HG03159 (cell line): ENCODE data around the gene CPEB2.
"Not testable (repeated sequence)": the region's sequence is repeated elsewhere in the genome, so short reads cannot be mapped to it uniquely, and the experiment has no call there.

Experiments
- ATAC-seq: cut with Tn5 transposase; IDR thresholded peaks from one replicate; pipeline ENCODE4 v1.9.1; 2021; ENCODE audit warnings: mild to moderate bottlenecking, moderate library complexity; ENCODE audit not compliant: unreplicated experiment

CPEB2 gene

GRCh38 chr4:15043226-15043625, 40.9 kb downstream of the CPEB2 start:
- ATAC-seq: no peak

DNA sequence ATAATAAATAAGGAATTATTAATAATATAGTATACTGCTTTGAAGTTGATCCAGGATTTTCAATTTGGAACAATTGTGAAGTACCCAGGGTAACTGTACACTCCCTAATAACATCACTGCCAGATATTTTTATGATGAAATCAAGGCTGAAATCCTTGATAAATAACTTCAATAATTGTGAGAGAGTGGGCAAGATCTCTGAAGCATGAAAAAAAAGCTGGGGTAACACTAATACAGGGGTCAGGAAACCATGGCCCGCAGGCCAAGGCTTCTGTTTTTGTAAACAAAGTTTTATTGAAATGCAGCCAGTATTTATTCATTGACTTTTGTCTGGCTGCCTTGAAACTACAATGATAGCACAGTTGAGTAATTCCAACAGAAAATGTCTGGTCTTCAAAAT, 41.6 kb downstream of the CPEB2 start:
- no peak for ATAC-seq

GRCh38 chr4:15054541-15054940, 52.3 kb downstream of the CPEB2 start:
- ATAC-seq: no peak

DNA sequence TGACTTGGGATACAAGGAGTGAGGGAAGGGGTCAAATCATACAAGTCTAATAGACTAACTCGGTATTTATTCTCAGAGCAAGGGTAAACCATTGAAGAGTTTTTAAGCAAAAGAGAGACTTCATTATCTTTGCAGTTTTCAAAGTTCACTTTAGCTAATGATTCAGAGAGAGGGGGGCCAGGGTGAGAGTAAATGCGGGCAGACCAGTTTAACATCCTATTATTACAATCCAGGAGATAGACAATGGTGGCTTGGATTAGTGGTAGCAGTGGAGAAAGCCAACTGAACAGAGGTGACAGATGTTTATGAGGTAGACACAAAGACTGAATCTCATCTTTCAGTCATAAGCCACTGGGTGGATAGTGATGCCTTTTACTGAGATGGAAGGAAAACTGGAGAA, 57.9 kb downstream of the CPEB2 start:
- ATAC-seq: no peak

DNA sequence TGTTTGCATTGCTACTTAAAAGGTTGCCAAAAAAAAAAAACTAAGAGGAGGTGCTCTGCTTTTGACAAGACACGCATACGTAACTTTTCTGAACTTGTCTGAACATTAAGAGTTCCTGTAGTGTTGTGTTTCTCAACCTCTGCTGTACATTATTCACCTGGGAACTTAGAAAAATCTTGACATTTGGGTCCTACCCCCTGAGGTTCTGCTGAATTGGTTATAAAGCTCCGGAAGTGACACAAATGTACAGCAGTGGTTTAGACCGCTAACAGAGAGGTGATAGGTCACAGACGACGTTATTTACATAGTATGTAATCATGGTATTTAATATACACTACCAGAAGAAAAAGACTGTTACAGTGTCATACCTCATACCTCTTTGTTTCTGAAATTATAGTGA, 61.1 kb downstream of the CPEB2 start:
- ATAC-seq: no peak

DNA sequence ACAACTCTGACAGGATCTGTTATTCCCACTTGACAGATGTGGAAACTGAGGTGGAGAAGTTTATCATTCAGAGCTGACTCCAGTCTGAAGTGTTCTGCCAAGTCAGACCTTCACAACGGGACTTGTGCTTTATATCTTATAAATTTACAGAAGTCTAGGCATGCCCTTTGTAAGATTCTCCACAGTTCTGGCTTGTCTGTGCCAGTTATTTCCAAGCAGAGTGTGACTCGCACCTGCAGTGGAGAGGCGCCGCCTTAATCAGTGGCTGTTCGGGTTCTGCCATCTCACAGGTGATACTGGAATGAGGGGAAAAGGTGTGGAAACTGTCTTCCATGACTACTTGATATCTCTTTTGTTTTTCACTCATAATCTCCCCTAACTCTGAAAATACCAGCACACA, 63.2 kb downstream of the CPEB2 start:
- ATAC-seq: no peak

DNA sequence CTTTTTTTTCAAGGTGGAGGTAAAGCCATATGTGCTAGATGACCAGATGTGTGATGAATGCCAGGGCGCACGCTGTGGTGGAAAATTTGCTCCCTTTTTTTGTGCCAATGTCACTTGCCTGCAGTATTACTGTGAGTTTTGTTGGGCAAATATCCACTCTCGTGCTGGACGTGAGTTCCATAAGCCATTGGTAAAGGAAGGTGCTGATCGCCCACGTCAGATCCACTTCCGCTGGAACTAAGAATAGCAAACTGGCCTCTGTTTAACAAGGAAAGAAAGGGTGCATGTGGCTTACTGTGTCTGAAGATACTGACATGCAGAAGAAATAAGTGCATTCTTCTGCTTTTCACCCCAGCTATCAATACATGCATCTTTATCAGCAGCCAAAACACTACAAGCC, 63.9 kb downstream of the CPEB2 start:
- ATAC-seq: no peak

GRCh38 chr4:15068298-15068697, 66.0 kb downstream of the CPEB2 start:
- ATAC-seq: no peak

- no peak for ATAC-seq
Measured at GRCh38 chr4:15075875-15076274, 73.6 kb downstream of the CPEB2 start.

- ATAC-seq: no peak
Measured at GRCh38 chr4:15077969-15078368, 75.7 kb downstream of the CPEB2 start.

DNA sequence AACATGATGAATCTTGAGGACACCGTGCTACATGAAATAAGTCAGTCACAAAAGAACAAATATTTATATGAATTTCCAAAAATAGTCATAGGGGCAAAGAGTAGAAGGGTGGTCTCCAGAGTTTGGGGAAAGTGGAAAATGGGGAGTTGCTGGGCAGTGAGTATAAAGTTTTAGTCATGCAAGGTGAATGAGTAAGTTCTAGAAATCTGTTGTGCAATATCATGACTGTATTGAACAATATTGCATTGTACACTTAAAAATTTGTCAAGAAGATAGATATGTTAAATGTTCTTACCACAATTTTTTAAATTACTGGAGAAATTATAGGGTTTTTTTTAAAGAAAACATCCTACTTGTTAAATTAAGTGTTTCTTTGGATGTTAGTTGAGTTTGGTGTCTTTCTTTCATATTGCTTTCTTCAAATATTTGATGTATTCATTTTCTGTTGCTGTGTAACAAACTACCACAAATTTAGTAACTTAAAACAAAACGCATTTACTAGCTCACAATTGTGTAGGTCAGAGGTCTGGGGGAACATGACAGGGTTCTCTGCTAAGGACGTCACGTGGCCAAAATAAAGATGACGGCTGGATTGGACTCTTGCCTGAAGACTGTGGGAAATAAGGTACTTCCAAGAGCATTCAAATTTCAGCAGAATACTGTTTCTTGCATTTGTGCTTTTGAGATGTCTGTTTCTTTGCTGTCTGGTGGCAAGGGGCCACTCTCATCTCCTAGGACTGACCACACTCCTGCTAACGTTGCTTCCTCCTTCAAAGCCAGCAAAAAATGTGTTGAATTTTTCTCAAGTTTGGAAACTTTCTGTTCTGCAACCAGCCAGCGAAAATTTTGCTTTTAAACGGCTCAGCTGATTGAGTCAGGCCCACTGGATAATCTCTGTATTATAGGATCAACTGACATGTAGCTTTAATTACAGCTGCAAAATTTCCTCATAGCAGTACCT, 76.7 kb downstream of the CPEB2 start:
- no peak for ATAC-seq

- ATAC-seq: no peak
Measured at GRCh38 chr4:15084780-15085179, 82.5 kb downstream of the CPEB2 start.

DNA sequence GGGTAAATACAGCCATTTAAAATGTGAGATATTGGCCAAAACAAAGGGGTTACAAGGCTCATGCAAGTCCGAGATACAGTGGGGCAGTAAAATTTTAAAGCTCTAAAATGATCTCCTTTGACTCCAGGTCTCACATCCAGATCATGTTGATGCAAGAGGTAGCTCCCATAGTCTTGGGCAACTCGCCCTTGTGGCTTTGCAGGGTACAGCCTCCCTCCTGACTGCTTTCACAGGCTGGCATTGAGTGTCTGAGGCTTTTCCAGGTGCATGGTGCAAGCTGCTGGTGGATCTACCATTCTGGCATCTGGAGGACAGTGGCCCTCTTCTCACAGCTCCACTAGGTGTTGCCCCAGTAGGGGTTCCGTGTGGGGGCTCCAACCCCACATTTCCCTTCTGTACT, 83.5 kb downstream of the CPEB2 start:
- ATAC-seq: not testable (repeated sequence)

DNA sequence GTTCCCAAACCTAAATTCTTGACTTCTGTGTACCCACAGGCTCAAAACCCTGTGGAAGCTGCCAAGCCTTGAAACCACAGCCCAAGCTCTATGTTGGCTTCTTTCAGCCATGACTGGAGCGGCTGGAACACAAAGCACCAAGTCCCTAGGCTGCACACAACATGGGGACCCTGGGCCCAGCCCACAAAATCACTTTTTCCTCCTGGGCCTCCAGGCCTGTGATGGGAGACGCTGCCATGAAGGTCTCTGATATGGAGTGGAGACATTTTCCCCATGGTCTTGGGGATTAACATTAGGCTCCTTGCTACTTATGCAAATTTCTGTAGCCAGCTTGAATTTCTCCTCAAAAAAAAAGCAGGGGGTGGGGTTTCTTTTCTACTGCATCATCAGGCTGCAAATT, 84.0 kb downstream of the CPEB2 start:
- ATAC-seq: not testable (repeated sequence)

DNA sequence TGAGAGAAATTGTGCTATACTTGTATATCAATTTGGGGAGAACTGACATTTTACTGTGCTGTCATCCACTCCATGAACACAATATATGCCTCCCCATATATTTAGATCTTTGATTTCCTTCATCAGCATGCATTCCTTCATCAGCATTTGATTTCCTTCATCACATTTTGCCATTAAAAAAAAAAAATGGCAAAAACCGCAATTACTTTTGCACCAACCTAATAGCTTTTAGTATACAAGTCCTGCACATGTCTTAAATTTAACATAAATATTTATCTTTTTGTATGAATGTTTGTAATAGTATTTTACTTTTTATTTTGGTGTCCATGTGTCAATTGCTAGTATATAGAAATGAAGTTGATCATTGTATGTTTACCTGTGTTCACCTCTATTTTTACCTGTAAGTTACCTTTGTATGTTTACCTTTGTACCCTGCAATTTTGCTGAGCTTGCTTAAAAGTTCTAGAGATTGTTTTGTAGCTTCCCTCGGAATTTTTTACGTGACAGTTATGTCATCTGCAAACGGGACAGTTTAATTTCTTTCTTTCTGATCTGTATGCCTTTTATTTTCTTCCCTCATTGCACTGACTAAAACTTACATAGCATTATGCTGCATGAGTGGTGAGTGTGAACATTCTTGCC, 86.2 kb downstream of the CPEB2 start:
- no peak for ATAC-seq

DNA sequence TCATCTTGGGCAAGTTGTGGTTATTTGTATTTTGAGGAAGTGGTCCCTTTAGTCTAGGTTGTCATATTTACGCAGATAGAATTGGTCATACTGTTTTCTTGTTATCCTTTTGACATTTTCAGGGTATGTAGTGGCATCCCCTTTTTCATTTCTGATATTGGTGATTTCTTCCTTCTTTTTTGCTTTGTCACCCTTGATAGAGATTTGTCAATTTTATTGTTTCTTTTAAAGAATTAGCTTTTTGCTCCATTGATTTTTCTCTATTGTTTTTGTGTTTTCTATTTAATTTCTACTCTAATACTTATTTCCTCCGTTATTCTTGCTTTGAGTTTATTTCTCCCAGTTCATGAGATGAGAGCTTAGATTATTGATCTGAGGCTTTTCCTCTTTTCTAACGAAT, 87.7 kb downstream of the CPEB2 start:
- no peak for ATAC-seq

GRCh38 chr4:15100380-15100779, 98.1 kb downstream of the CPEB2 start:
- ATAC-seq: no peak

- no peak for ATAC-seq
Measured at GRCh38 chr4:15100994-15101695, 98.9 kb downstream of the CPEB2 start.

DNA sequence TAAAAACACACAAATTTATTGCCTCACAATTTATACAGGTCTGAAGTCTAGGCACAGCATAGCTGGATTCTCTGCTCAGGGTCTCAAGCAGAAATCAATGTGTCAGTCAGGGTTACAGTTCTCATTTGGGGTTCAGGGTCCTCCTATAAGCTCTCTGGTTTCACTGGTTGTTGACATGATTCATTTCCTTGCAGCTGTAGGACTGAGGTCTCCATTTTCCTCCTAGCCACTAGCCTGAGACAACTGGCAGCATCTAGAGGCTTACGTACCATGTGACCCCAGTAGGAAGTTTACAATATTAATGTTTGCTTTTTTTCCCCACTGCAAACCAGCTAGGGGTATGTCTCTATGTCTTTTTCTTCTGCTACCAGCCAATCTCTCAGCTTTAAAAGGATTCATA, 102.5 kb downstream of the CPEB2 start:
- ATAC-seq: no peak

DNA sequence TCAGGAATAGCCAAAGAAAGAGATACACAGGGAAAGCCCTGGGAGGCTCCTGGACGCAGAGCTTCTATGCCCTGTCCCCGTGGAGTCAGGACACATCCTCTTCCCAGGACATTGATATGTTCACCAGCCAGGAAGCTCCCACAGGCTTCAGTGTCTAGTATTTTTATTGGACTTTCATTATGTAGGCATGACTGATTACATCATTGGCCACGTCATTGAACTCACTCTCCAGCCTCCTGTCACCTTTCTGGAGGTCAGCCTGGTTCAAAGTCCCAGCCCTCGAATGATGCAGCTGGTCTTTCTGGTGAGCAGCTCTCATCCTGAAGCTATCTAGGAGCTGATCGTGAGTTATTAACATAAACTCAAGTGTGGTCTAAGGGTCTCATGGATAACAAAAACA, 104.1 kb downstream of the CPEB2 start:
- ATAC-seq: no peak

GRCh38 chr4:15109600-15109999, 107.3 kb downstream of the CPEB2 start:
- ATAC-seq: no peak

- no peak for ATAC-seq
Measured at GRCh38 chr4:15110120-15110571, 107.9 kb downstream of the CPEB2 start.
